SK-N-SH (cell line): ENCODE measurements around the gene EIF5AL1. TPM values are rescaled to one million over a fixed set of nuclear protein-coding genes. Genes with fewer than 3 reads are reported as not detected.

ENCODE experiments used
- CTCF ChIA-PET: fragments of 300-600, 350-600 bp; formaldehyde crosslinking; extraction: SDS; loops from one replicate; lab custom pipeline; 2021; lab: Yijun Ruan, JAX
- POLR2A ChIA-PET: fragments of 350-600 bp; sonication (Branson Sonifier 250); formaldehyde crosslinking; extraction: SDS; loops from one replicate; lab custom pipeline; 2020; ENCODE audit warnings: antibody characterized with exemption, inconsistent platforms; lab: Yijun Ruan, JAX
- DNase-seq: peaks from one replicate; pipeline ENCODE4 v3.0.0; 2012
- H2AFZ ChIP-seq: fragments of 200-600 bp; sonication (generic); 2 replicates; pipeline ENCODE4 v1.8.1; 2016; ENCODE audit warnings: antibody characterized with exemption, mild to moderate bottlenecking, low read depth
- H3F3A ChIP-seq: fragments of 200-600 bp; sonication (generic); replicated peaks from 2 replicates; pipeline ENCODE3; 2016; ENCODE audit warnings: antibody characterized with exemption, mild to moderate bottlenecking; ENCODE audit not compliant: insufficient read depth
- H3K27ac ChIP-seq, 2 experiments: fragments of 200-500 bp in 1 of 2; fragments of 200-600 bp in 1 of 2; sonication (Bioruptor generic) in 1 of 2; sonication (generic), shearing (Covaris generic) in 1 of 2; 2 replicates each; pipeline versions ENCODE4 v1.5.1 to v1.6.1; 2014 to 2016; ENCODE audit warnings: low read depth in 2 of 2, inconsistent platforms in 1 of 2, low read length in 1 of 2, mild to moderate bottlenecking in 1 of 2, mixed read lengths in 1 of 2
- H3K27me3 ChIP-seq: fragments of 200-600 bp; sonication (generic), shearing (Covaris generic); 2 replicates; pipeline ENCODE4 v1.6.1; 2016; ENCODE audit warnings: mixed run types; ENCODE audit not compliant: insufficient read depth
- H3K36me3 ChIP-seq, 2 experiments: fragments of 200-500 bp in 1 of 2; fragments of 200-600 bp in 1 of 2; sonication (Bioruptor generic) in 1 of 2; sonication (generic) in 1 of 2; replicated peaks in 1 of 2; 2 replicates each; pipeline versions ENCODE3 to v1.5.1; 2014 to 2016; ENCODE audit warnings: low read length in 1 of 2, mild to moderate bottlenecking in 1 of 2; ENCODE audit not compliant: insufficient read depth in 2 of 2, control insufficient read depth in 1 of 2
- H3K4me1 ChIP-seq, 2 experiments: fragments of 200-500 bp in 1 of 2; fragments of 200-600 bp in 1 of 2; sonication (Bioruptor generic) in 1 of 2; sonication (generic), shearing (Covaris generic) in 1 of 2; 2 replicates each; pipeline versions ENCODE4 v1.5.1 to v1.6.1; 2014 to 2016; ENCODE audit warnings: low read depth in 1 of 2, low read length in 1 of 2, mixed run types in 1 of 2; ENCODE audit not compliant: insufficient read depth in 2 of 2, control insufficient read depth in 1 of 2
- H3K4me2 ChIP-seq: fragments of 200-600 bp; sonication (generic), shearing (Covaris generic); 2 replicates; pipeline ENCODE4 v1.6.1; 2017; ENCODE audit warnings: mixed run types
- H3K4me3 ChIP-seq, 2 experiments: fragments of 200-500 bp in 1 of 2; fragments of 200-600 bp in 1 of 2; sonication (Bioruptor generic) in 1 of 2; sonication (generic), shearing (Covaris generic) in 1 of 2; 2 replicates each; pipeline versions ENCODE4 v1.5.1 to v1.8.1; 2014 to 2016; ENCODE audit warnings: low read depth in 2 of 2, inconsistent platforms in 1 of 2, low read length in 1 of 2, mild to moderate bottlenecking in 1 of 2, mixed read lengths in 1 of 2, moderate library complexity in 1 of 2
- H3K79me2 ChIP-seq: fragments of 200-600 bp; sonication (generic); 2 replicates; pipeline ENCODE4 v1.8.1; 2017; ENCODE audit warnings: mild to moderate bottlenecking; ENCODE audit not compliant: insufficient read depth
- H3K9ac ChIP-seq: fragments of 200-600 bp; sonication (generic); 2 replicates; pipeline ENCODE4 v1.6.1; 2017; ENCODE audit warnings: mixed run types
- H3K9me2 ChIP-seq: fragments of 200-600 bp; sonication (generic); 2 replicates; pipeline ENCODE4 v1.6.1; 2017; ENCODE audit warnings: mixed run types
- H3K9me3 ChIP-seq: fragments of 200-600 bp; sonication (generic); 2 replicates; pipeline ENCODE4 v1.6.1; 2017; ENCODE audit warnings: mixed run types, mild to moderate bottlenecking, moderate library complexity
- H4K20me1 ChIP-seq: fragments of 200-600 bp; sonication (generic); 2 replicates; pipeline ENCODE4 v1.6.1; 2017; ENCODE audit warnings: mild to moderate bottlenecking, mixed run types; ENCODE audit not compliant: insufficient read depth
- CHD2 ChIP-seq: fragments of 150-350 bp; IDR thresholded peaks from 2 replicates; pipeline ENCODE4 v1.6.1; 2018; ENCODE audit warnings: low read length; ENCODE audit not compliant: partially characterized antibody
- ELF1 ChIP-seq: IDR thresholded peaks from 2 replicates; pipeline ENCODE4 v1.4.0; 2012
- FOSL2 ChIP-seq: IDR thresholded peaks from 2 replicates; pipeline ENCODE4 v1.4.0; 2012; ENCODE audit warnings: low read depth, mild to moderate bottlenecking, moderate library complexity, borderline replicate concordance
- MEF2A ChIP-seq: IDR thresholded peaks from 2 replicates; pipeline ENCODE4 v1.4.0; 2012; ENCODE audit warnings: low read depth, borderline replicate concordance
- NRF1 ChIP-seq: IDR thresholded peaks from 2 replicates; pipeline ENCODE4 v1.6.1; 2012; ENCODE audit warnings: low read depth, mild to moderate bottlenecking, low read length
- RXRA ChIP-seq: IDR thresholded peaks from 2 replicates; pipeline ENCODE4 v1.4.0; 2012; ENCODE audit warnings: low read depth, mild to moderate bottlenecking, borderline replicate concordance
- SIN3A ChIP-seq: IDR thresholded peaks from 2 replicates; pipeline ENCODE4 v1.6.1; 2012; ENCODE audit warnings: low read depth, mild to moderate bottlenecking, low read length, moderate library complexity, borderline replicate concordance
- SMC3 ChIP-seq: IDR thresholded peaks from 2 replicates; pipeline ENCODE4 v1.6.1; 2012; ENCODE audit warnings: low read depth, low read length, improper control_type of control experiment
- USF1 ChIP-seq: IDR thresholded peaks from 2 replicates; pipeline ENCODE4 v1.4.0; 2012; ENCODE audit warnings: low read depth, borderline replicate concordance
- USF2 ChIP-seq: fragments of 150-350 bp; IDR thresholded peaks from 2 replicates; pipeline ENCODE4 v1.6.1; 2017; ENCODE audit warnings: antibody characterized with exemption, low read length, low read depth, borderline replicate concordance
- YY1 ChIP-seq: IDR thresholded peaks from 2 replicates; pipeline ENCODE4 v1.4.0; 2012; ENCODE audit warnings: low read depth, mild to moderate bottlenecking
- ZBTB33 ChIP-seq: IDR thresholded peaks from 2 replicates; pipeline ENCODE4 v1.4.0; 2012; ENCODE audit warnings: low read depth, borderline replicate concordance
- WGBS: methylation state at CpG from one replicate; pipeline ENCODE4 v1.1.6; 2017; ENCODE audit warnings: low lambda C conversion rate; 5-methylcytosine and 5-hydroxymethylcytosine counted together
- polyA plus RNA-seq, 3 experiments: library from polyadenylated mRNA; depleted of rRNA; stranded (reverse); fragments of >200 nt; gene quantifications; 2 replicates each; pipeline ENCODE4 v1.2.3, GENCODE V29; 2012

Gene EIF5AL1
- polyA plus RNA-seq, 1 of the 3 experiments (the other 2 are of a cell fraction), result 0.26 TPM

- 66% methylated on average over 3 of the region's 3 CpGs for WGBS
- H3K9me3 ChIP-seq, result no peaks in the 10 kb centered on the region
- POLR2A ChIA-PET, result no interaction called here
- no peak overlapping the region for H3K4me2 ChIP-seq
- H2AFZ ChIP-seq, result no peak overlapping the region
- no peak overlapping the region for H3K4me3 ChIP-seq
- H4K20me1 ChIP-seq, result no peaks in the 10 kb centered on the region
- H3K36me3 ChIP-seq, result no peaks in the 10 kb centered on the region
- no peak overlapping the region for H3K9ac ChIP-seq
- no peak for DNase-seq
- H3K27ac ChIP-seq, result no peak overlapping the region
- no peaks in the 10 kb centered on the region for H3K27me3 ChIP-seq
- CTCF ChIA-PET, result interaction anchor here (0.9 to 2.0 kb wide), 2 partner anchors 79 to 105 kb away, joined by 3 to 9 read pairs; no protein-coding TSS in a partner anchor
- TF ChIP-seq USF1, result no peak
- TF ChIP-seq, all 33 proteins: peak for 0
- peaks cover 16% of the 10 kb centered on the region for H3F3A ChIP-seq
- peaks cover 9 to 21% of the 10 kb centered on the region in 2 experiments for H3K4me1 ChIP-seq
- no peaks in the 10 kb centered on the region for H3K9me2 ChIP-seq
- no peaks in the 10 kb centered on the region for H3K79me2 ChIP-seq
Observed at GRCh38 chr10:79479283-79479909, 32.9 kb upstream of the EIF5AL1 start.

GRCh38 chr10:79482304-79482703 lies 30.0 kb upstream of the EIF5AL1 start:
- TF ChIP-seq SMC3 (no peak), ZBTB33 (no peak), SIN3A (no peak), USF2 (no peak), CHD2 (no peak), MEF2A (no peak), FOSL2 (no peak), RXRA (no peak), ELF1 (no peak), NRF1 (no peak), YY1 (no peak)
- ChIA-PET POLR2A (no interaction called here), CTCF (interaction anchor here (0.7 to 1.5 kb wide), 4 partner anchors 15 to 109 kb away, joined by 3 to 8 read pairs (median 4); no protein-coding TSS in a partner anchor)
- no peaks in the 10 kb centered on the region for H3K27me3 ChIP-seq
- no peaks in the 10 kb centered on the region for H3K9me3 ChIP-seq
- no peak overlapping the region for H3K9ac ChIP-seq
- peak overlapping the region; percentile 88 to 90; a peak in 2 of 4 replicates for H3K27ac ChIP-seq
- DNase-seq, result no peak
- peaks cover 18% of the 10 kb centered on the region for H3F3A ChIP-seq
- H2AFZ ChIP-seq, result peak overlapping the region; percentile 60; the same call in 1 of the 2 replicates
- no peak overlapping the region for H3K4me3 ChIP-seq
- H3K36me3 ChIP-seq, result no peaks in the 10 kb centered on the region
- 100% methylated on average over 1 of the region's 1 CpG for WGBS
- no peaks in the 10 kb centered on the region for H3K9me2 ChIP-seq
- H3K4me1 ChIP-seq, result peaks cover 11 to 24% of the 10 kb centered on the region in 2 experiments
- no peaks in the 10 kb centered on the region for H3K79me2 ChIP-seq
- no peak overlapping the region for H3K4me2 ChIP-seq
- H4K20me1 ChIP-seq, result no peaks in the 10 kb centered on the region
